SH-SY5Y (cell line): ENCODE measurements around the gene NIPAL4.

Source experiments
- GATA2 ChIP-seq: IDR thresholded peaks from 2 replicates; pipeline ENCODE4 v1.6.1; 2011; ENCODE audit warnings: mild to moderate bottlenecking, low read depth, low read length
- GATA3 ChIP-seq: IDR thresholded peaks from 2 replicates; pipeline ENCODE4 v1.6.1; 2011; ENCODE audit warnings: low read depth, mild to moderate bottlenecking, low read length, moderate library complexity

GRCh38 chr5:157455057-157455456 is 5.0 kb upstream of the NIPAL4 start:
- no peak for TF ChIP-seq GATA2
- TF ChIP-seq GATA3: no peak
